HG02943 (cell line): ENCODE data around the gene FAM193B.
A peak's percentile ranks its signal among the peaks of the same experiment; 100 is the strongest.
"Not testable (repeated sequence)": the region's sequence is repeated elsewhere in the genome, so short reads cannot be mapped to it uniquely, and the experiment has no call there.

Experiments used
- ATAC-seq: cut with Tn5 transposase; IDR thresholded peaks from one replicate; pipeline ENCODE4 v1.9.1; 2021; ENCODE audit warnings: mild to moderate bottlenecking, low read depth, moderate library complexity; ENCODE audit not compliant: unreplicated experiment

FAM193B gene

DNA sequence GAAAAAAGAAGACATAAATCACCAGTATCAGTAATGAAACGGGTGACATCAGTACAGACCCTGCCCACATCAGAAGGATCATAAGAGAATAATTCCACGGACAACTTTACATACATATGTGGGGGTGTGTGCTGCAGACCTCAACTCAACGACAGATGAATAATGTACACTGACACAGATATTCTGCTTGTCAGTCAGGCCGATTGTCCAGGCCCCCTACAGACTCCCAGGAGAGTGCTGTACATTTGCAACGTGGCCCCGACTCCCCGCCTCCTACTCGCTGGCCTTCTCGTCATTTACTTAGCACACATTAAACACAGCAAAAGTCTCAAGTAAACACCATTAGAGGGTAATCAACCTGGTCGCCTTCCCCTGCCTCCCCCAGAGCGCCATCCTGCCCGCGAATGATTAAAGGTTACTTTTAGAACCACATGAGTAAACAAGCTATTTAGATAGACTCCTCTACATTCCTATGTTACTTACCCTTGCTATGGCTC lies 34.1 kb upstream of the FAM193B start:
- ATAC-seq = no peak

- no peak for ATAC-seq
Measured at GRCh38 chr5:177578316-177578715, 24.0 kb upstream of the FAM193B start.

GRCh38 chr5:177576169-177576568 lies 21.8 kb upstream of the FAM193B start:
- ATAC-seq = no peak

GRCh38 chr5:177575488-177575887 lies 21.1 kb upstream of the FAM193B start:
- no peak for ATAC-seq

GRCh38 chr5:177569894-177570293 lies 15.5 kb upstream of the FAM193B start:
- no peak for ATAC-seq

- no peak for ATAC-seq
Measured at GRCh38 chr5:177568326-177568725, 14.0 kb upstream of the FAM193B start.

- ATAC-seq = no peak
Measured at GRCh38 chr5:177565046-177565445, 10.7 kb upstream of the FAM193B start.

DNA sequence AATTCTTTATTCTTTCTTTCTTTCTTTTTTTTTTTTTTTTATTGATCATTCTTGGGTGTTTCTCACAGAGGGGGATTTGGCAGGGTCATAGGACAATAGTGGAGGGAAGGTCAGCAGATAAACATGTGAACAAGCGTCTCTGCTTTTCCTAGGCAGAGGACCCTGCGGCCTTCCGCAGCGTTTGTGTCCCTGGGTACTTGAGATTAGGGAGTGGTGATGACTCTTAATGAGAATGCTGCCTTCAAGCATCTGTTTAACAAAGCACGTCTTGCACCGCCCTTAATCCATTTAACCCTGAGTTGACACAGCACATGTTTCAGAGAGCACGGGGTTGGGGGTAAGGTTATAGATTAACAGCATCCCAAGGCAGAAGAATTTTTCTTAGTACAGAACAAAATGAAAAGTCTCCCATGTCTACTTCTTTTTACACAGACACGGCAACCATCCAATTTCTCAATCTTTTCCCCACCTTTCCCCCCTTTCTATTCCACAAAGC lies 5.1 kb upstream of the FAM193B start:
- ATAC-seq = not testable (repeated sequence)

DNA sequence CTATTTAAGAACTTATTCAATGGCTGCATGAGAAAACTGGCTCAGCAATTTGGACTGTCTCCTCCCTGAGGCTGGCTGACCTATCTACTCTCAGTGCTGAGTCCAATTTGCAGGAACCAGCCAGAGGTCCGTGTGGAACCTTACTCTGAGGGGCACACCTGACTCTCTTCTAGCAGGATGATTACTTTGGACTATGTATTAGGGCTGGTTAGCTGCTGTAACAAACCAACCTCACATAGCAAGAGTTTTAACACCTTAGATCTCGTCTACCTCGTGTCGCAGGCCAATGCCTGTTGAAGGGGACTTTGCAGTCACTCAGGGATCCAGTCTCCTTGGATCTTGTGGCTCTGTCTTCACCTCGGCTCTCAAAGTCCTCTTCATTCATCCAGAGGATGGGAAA lies 3.4 kb upstream of the FAM193B start:
- no peak for ATAC-seq

- no peak for ATAC-seq
Measured at GRCh38 chr5:177557041-177557647, 2.8 kb upstream of the FAM193B start.

DNA sequence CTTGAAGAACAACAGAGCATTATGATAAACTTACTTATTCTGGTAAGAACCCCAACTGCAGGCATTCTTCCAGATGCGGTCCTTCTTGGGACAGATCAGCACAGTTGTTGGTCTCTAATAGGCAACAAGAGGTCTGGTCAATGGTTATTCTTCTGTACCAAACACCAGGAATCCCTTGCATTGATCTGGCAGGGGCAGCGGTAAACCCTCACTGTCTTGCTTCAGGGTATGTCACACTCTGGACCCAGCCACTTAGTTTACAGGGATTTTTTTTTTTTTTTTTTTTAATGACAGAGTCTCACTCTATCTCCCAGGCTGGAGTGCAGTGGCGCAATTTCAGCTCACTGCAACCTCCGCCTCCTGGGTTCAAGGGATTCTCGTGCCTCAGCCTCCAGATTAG lies 1.3 kb upstream of the FAM193B start:
- no peak for ATAC-seq

- no peak for ATAC-seq
Measured at GRCh38 chr5:177555228-177555627, 865 bp upstream of the FAM193B start.

DNA sequence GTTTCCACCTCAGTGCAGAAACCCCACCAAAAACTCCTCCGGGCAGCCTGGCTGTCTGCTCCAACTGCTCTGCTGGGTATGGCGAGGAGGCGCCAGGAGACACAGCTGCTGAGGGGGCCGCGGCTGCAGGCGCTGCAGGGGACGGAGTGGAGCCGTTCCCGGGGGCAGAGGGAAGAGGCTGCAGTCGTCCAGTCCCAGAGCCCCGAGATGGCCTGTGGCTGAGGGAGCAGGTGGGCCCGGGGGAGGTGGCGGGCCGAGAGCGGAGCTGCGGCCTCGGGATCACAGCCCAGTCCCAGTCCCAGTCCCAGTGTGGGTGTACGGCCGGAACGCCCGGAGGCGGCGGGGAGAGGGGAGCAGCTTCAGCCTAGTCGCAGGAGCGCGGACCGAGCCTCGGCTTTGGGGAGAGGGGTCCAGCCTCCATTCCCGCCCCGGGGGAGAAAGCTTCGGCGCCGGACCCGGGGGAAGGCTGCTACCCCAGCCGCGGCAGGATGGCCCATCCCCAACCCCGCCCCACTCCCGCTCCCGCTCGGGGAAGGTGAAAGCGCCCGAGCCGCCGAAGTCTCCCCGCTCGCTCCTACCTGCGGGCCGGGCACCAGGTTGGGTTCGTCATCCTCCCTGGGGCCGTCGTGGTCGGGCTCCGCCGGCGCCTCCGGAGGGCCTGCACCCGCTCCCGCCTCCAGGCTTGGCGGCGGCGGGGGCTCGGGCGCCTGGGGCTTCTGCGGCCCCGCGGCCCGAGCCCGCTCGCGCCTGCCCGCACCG lies 513 bp downstream of the FAM193B start:
- ATAC-seq = peak; percentile 38

GRCh38 chr5:177552839-177553455 lies 1.4 kb downstream of the FAM193B start:
- ATAC-seq = no peak

- no peak for ATAC-seq
Measured at GRCh38 chr5:177550122-177550521, 4.2 kb downstream of the FAM193B start.

- ATAC-seq = no peak
Measured at GRCh38 chr5:177548495-177548894, 5.9 kb downstream of the FAM193B start.

GRCh38 chr5:177547736-177548135 lies 6.6 kb downstream of the FAM193B start:
- ATAC-seq = no peak

DNA sequence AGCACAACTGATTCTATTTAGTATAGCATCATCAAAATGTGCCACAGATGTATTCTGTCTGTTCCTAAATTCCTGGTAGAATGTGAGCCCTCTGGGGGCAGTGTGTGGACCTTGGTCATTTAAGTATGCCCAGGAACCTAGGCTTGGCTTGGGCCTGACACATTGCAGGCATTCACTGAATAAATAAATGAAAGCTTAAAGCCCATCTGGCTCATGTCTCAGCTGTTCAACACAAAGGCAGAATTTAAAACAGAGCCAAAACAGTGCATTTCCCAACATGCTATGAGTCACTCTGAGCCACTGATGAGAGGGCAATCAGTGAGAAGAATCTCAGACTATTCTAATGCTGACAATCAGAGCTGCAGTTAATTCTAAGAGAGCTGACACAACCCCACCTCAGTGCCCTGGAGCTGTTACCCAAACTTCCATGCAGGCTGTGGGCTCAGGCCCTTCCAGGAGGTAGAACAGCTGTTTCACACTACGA lies 8.1 kb downstream of the FAM193B start:
- ATAC-seq = no peak

- no peak for ATAC-seq
Measured at GRCh38 chr5:177545487-177546257, 8.7 kb downstream of the FAM193B start.

GRCh38 chr5:177542816-177543465 lies 11.4 kb downstream of the FAM193B start:
- no peak for ATAC-seq
